ENCODE results near the gene CORIN.

Gene CORIN

GRCh38 chr4:47863486-47863885 lies 25.6 kb upstream of the CORIN start:
- no peak overlapping the region for H3K9ac ChIP-seq (ENCODE audit: low read length)
- TF ChIP-seq, protein P1, sequence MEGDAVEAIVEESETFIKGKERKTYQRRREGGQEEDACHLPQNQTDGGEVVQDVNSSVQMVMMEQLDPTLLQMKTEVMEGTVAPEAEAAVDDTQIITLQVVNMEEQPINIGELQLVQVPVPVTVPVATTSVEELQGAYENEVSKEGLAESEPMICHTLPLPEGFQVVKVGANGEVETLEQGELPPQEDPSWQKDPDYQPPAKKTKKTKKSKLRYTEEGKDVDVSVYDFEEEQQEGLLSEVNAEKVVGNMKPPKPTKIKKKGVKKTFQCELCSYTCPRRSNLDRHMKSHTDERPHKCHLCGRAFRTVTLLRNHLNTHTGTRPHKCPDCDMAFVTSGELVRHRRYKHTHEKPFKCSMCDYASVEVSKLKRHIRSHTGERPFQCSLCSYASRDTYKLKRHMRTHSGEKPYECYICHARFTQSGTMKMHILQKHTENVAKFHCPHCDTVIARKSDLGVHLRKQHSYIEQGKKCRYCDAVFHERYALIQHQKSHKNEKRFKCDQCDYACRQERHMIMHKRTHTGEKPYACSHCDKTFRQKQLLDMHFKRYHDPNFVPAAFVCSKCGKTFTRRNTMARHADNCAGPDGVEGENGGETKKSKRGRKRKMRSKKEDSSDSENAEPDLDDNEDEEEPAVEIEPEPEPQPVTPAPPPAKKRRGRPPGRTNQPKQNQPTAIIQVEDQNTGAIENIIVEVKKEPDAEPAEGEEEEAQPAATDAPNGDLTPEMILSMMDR (IDR thresholded peaks at IDR 0.05; ENCODE audit: insufficient read depth, low read length, poor library complexity, severe bottlenecking) = no peak
- TF ChIP-seq EZH2phosphoT487 (conservative IDR thresholded peaks at IDR 0.05; ENCODE audit: low read length) = no peak
- no peaks in the 10 kb centered on the region for H4K20me1 ChIP-seq (ENCODE audit: low read depth, low read length)

GRCh38 chr4:47862297-47862696 lies 24.4 kb upstream of the CORIN start:
- Histone ChIP-seq H3K27me3 (ENCODE audit: low read length) (no peaks in the 10 kb centered on the region), H3K9me3 (ENCODE audit: insufficient read depth, low read length) (no peaks in the 10 kb centered on the region), H3K36me3 (ENCODE audit: low read length) (peaks cover 12% of the 10 kb centered on the region; the same call in 1 of the 2 replicates), H3F3A (ENCODE audit: insufficient read depth) (no peaks in the 10 kb centered on the region), H3K4me3 (ENCODE audit: insufficient read depth, low read length, poor library complexity, severe bottlenecking) (no peak overlapping the region), H4K20me1 (ENCODE audit: low read depth, low read length) (no peaks in the 10 kb centered on the region), H3K79me2 (ENCODE audit: insufficient read depth, low read length) (no peaks in the 10 kb centered on the region), H3K27ac (ENCODE audit: low read depth, low read length) (no peak overlapping the region), H2AFZ (ENCODE audit: low read depth, low read length, severe bottlenecking) (no peak overlapping the region), H3K4me2 (ENCODE audit: low read depth, low read length, poor library complexity, severe bottlenecking) (no peak overlapping the region), H3K9me2 (replicated peaks; ENCODE audit: insufficient read depth, low read length) (no peaks in the 10 kb centered on the region), H3K9ac (ENCODE audit: low read length) (no peak overlapping the region)
- TF ChIP-seq EZH2phosphoT487 (conservative IDR thresholded peaks at IDR 0.05; ENCODE audit: low read length) = no peak
- TF ChIP-seq, protein P1 (IDR thresholded peaks at IDR 0.05; ENCODE audit: insufficient read depth, low read length, poor library complexity, severe bottlenecking) = no peak

More at GRCh38 chr4:47863486-47863885, 25.6 kb upstream of the CORIN start:
- Histone ChIP-seq H3K4me3 (ENCODE audit: insufficient read depth, low read length, poor library complexity, severe bottlenecking) (no peak overlapping the region), H3K36me3 (ENCODE audit: low read length) (peaks cover 15% of the 10 kb centered on the region; the same call in 1 of the 2 replicates), H3K4me2 (ENCODE audit: low read depth, low read length, poor library complexity, severe bottlenecking) (no peak overlapping the region), H3K27me3 (ENCODE audit: low read length) (no peaks in the 10 kb centered on the region), H3K9me2 (replicated peaks; ENCODE audit: insufficient read depth, low read length) (no peaks in the 10 kb centered on the region), H2AFZ (ENCODE audit: low read depth, low read length, severe bottlenecking) (no peak overlapping the region), H3F3A (ENCODE audit: insufficient read depth) (no peaks in the 10 kb centered on the region), H3K9me3 (ENCODE audit: insufficient read depth, low read length) (no peaks in the 10 kb centered on the region), H3K79me2 (ENCODE audit: insufficient read depth, low read length) (no peaks in the 10 kb centered on the region), H3K27ac (ENCODE audit: low read depth, low read length) (no peak overlapping the region)

DNA sequence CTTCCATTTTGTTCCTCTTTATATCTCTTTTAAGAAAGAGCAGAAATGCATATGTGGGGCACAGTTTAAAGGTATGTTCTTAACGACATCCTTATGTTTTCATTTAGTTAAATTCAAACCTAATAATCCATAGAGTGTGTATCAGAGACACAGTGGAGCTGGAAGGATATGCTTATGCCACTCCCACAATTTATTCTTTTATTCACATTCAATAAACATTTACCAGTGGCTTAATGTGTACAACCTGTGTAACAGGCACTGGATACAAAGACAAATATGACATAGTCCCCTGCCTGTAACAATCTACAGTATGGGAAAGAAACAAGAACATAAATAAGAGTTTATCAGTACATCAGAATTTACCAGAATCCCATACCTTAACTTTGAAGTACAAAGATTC lies 22.4 kb upstream of the CORIN start:
- Histone ChIP-seq H3K79me2 (ENCODE audit: insufficient read depth, low read length) (no peaks in the 10 kb centered on the region), H3K9me3 (ENCODE audit: insufficient read depth, low read length) (no peaks in the 10 kb centered on the region), H2AFZ (ENCODE audit: low read depth, low read length, severe bottlenecking) (no peak overlapping the region), H3K36me3 (ENCODE audit: low read length) (0 out of 2 replicates have a peak, but pooled peaks cover 12% of the 10 kb centered on the region), H3K4me3 (ENCODE audit: insufficient read depth, low read length, poor library complexity, severe bottlenecking) (no peak overlapping the region), H3K9me2 (replicated peaks; ENCODE audit: insufficient read depth, low read length) (no peaks in the 10 kb centered on the region), H3K9ac (ENCODE audit: low read length) (no peak overlapping the region), H3K27me3 (ENCODE audit: low read length) (no peaks in the 10 kb centered on the region), H3K27ac (ENCODE audit: low read depth, low read length) (no peak overlapping the region), H3K4me2 (ENCODE audit: low read depth, low read length, poor library complexity, severe bottlenecking) (no peak overlapping the region), H4K20me1 (ENCODE audit: low read depth, low read length) (no peaks in the 10 kb centered on the region), H3F3A (ENCODE audit: insufficient read depth) (no peaks in the 10 kb centered on the region)
- TF ChIP-seq EZH2phosphoT487 (conservative IDR thresholded peaks at IDR 0.05; ENCODE audit: low read length) = no peak
- TF ChIP-seq, protein P1 (IDR thresholded peaks at IDR 0.05; ENCODE audit: insufficient read depth, low read length, poor library complexity, severe bottlenecking) = no peak
